HG02678 (cell line): ENCODE results near the gene ZNHIT6.
"Not testable (repeated sequence)": the region's sequence is repeated elsewhere in the genome, so short reads cannot be mapped to it uniquely, and the experiment has no call there.

ENCODE experiments used
- ATAC-seq: cut with Tn5 transposase; IDR thresholded peaks from one replicate; pipeline ENCODE4 v1.9.1; 2021; ENCODE audit warnings: mild to moderate bottlenecking, moderate library complexity; ENCODE audit not compliant: unreplicated experiment

The ZNHIT6 gene

GRCh38 chr1:85707990-85708828 lies at the start of gene ZNHIT6:
Gene ZNHIT6 (minus strand): TSS chr1:85708433. CDS start chr1:85708284, 149 bp downstream.
- ATAC-seq: peak; percentile 87

DNA sequence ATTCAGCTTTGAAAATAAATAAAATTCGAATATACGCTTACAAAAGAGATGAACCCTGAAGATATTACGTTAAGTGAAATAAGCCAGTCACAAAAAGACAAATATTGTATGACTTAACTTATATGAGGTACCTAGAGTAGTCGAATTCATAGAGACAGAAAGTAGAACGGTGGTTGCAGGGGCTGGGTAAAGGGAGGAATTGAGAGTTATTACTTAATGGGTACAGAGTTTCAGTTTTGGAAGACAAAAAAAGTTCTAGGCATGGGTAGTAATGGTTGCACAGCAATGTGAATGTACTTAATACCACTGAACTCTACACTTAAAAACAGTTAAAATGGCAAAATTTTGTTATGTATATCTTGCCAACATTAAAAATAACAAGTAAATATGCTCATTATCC lies 48.6 kb upstream of the ZNHIT6 start:
- no peak for ATAC-seq

GRCh38 chr1:85748120-85748519 lies 39.9 kb upstream of the ZNHIT6 start:
- no peak for ATAC-seq

GRCh38 chr1:85746777-85747176 lies 38.5 kb upstream of the ZNHIT6 start:
- no peak for ATAC-seq

GRCh38 chr1:85743814-85744213 lies 35.6 kb upstream of the ZNHIT6 start:
- ATAC-seq: no peak

GRCh38 chr1:85734931-85735330 lies 26.7 kb upstream of the ZNHIT6 start:
- no peak for ATAC-seq

- ATAC-seq: no peak
These were observed 10.6 kb upstream of the ZNHIT6 start for GRCh38 chr1:85718678-85719340.

GRCh38 chr1:85714418-85715114 lies 6.3 kb upstream of the ZNHIT6 start:
- ATAC-seq: not testable (repeated sequence)

GRCh38 chr1:85708829-85709227 lies 595 bp upstream of the ZNHIT6 start:
- ATAC-seq: no peak

DNA sequence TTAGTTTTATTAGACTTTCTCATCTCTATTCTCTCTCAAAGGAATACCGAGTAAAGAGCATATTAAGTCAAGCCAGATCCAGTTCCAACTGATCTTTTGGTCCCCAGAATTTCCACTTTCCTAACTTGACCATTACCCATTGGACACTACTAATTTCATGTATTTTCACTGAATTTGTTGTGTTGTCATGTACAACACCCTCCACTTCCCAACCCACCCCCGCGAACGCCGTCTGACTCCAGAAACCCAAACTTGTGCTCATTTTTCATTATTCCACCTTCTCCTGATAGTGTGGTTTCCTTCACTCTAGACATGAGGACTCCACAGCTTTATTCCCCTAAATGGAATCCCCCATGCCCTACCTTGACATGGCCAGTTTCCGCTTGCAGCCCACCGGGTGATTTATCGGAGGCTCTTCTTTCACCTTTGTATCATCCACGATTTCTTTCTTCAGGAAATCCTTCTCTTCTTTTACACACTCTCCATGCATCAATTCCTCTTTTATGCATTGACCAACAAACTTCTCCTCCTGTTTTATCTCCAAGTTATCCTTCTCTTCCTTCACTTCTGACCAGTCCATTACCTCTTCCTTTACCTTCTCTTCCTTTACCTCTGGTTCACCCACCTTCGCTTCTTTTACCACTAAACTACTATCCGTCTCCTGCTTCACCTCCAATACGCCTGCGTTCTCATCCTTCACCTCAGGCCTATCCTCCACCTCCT lies 805 bp downstream of the ZNHIT6 start:
- no peak for ATAC-seq

- ATAC-seq: no peak
These were observed 2.3 kb downstream of the ZNHIT6 start for GRCh38 chr1:85705940-85706339.

DNA sequence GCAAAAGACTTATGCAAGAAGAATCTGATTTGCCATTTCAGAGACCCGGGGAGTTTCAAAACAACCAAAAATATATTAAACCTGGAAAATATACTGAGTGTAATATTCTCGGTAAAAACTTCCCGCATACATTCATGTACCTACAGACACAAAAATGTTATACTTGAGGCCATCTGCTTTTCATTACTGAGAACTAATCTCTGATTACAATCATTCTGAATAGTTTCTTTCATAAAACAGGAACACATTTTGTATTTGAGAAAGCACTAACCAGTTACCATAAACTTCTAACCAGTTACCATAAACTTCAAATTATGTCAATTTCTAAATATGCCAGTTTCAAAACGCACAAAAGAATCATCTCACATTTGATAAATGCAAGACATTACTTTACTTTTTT lies 7.8 kb downstream of the ZNHIT6 start:
- no peak for ATAC-seq

GRCh38 chr1:85697895-85698294 lies 10.3 kb downstream of the ZNHIT6 start:
- no peak for ATAC-seq

DNA sequence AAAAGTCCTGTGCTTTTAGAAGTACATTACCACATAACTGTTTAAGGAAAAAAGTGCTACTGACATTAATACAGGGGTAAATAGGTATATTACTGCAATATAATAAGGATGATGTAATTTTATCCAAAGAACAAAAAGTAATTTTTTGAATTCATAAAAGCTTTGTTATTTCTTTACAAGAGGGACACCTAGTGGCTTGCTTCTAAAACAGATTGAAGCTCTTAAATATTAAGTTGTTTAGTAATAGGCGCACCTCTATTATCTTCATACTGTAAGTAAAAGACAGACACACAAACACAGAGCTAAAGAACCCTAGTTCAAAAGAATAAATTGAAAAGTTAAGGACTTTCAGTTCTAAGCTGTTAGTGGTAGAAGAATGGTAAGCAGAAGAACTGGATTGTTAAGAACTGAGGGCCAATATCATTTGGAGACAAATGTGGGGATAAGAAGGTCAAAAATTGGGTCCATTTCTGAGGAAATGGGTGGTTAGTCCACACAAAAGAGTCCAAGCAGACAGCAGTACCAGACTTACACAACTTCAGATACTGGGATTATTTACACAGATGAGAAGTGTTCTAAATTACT lies 15.4 kb downstream of the ZNHIT6 start:
- no peak for ATAC-seq

DNA sequence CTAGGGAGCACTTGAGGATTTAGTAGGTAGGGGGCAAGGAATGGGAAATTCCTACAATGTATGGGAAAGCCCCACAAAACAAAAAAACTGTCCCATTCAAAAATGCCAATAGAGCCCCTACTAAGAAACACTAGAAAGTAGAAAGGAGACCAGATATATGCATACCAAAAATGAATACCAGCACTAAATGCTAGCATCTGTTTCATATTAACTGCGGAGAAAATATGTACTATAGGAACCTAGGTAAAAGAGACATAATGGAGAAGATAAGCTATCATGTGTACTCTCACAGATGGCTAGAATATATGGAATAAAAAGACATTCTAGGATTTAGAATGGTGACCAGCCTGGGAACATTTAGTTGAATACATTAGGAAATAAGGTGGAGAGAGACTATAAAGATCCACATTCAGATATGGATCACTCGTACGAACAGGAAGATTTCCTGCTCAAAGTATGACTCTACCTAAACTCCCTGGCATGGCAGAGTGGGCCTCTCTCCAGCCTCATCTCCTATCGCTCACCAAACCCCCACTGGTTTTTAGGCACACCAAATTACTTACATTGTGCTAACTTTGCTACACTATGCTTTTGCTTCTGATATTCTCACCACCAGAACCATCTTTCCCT lies 18.3 kb downstream of the ZNHIT6 start:
- no peak for ATAC-seq

DNA sequence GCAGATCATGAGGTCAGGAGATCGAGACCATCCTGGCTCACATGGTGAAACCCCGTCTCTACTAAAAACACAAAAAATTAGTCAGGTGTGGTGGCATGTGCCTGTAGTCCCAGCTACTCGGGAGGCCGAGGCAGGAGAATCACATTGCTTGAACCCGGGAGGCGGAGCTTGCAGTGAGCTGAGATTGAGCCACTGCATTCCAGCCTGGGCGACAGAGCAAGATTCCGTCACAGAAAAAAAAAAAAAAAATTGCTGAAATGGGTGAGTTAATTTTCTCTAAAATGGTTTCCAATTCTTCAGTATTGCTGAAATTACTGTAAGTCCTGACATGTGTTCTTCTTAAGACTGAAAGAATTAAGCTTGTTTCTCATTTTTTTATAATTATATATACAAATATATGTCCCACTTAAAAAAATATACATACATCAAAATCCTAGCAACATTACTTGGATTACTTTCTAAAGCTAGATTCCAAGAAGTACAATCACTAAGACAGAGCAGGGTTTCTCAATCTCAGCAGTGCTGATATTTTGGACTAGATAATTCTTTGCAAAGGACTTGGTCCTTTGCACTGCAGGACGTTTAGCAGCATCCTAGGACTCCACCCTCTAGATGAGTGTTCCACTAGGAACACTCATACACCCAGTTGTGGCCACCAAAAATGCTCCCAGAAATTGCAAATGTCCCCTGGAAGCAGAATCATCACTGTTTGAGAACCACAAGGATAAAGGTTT lies 24.8 kb downstream of the ZNHIT6 start:
- no peak for ATAC-seq

- no peak for ATAC-seq
These were observed 27.1 kb downstream of the ZNHIT6 start for GRCh38 chr1:85681087-85681486.

GRCh38 chr1:85678193-85678592 lies 30.0 kb downstream of the ZNHIT6 start:
- no peak for ATAC-seq

GRCh38 chr1:85677656-85678055 lies 30.6 kb downstream of the ZNHIT6 start:
- no peak for ATAC-seq
